ENCODE measurements around the gene ZNF473.
"Not testable (repeated sequence)": the region's sequence is repeated elsewhere in the genome, so short reads cannot be mapped to it uniquely, and the experiment has no call there.

ZNF473 gene

GRCh38 chr19:50090706-50091105, 64.9 kb downstream of the ZNF473 start:
- H3K4me3 ChIP-seq (ENCODE audit: low read depth, low read length), result not testable (repeated sequence)
- TF ChIP-seq CTCF (IDR thresholded peaks at IDR 0.05; ENCODE audit: low read depth, low read length), result peak; percentile 41
- DNase-seq (ENCODE audit: low read depth), result peak; percentile 51

GRCh38 chr19:50091786-50092185, 66.0 kb downstream of the ZNF473 start:
- DNase-seq (ENCODE audit: low read depth); H3K4me3 ChIP-seq (ENCODE audit: low read depth, low read length): not testable (repeated sequence)

GRCh38 chr19:50092597-50092996, 66.8 kb downstream of the ZNF473 start:
- DNase-seq (ENCODE audit: low read depth); H3K4me3 ChIP-seq (ENCODE audit: low read depth, low read length): not testable (repeated sequence)

- H3K4me3 ChIP-seq (ENCODE audit: low read depth, low read length); DNase-seq (ENCODE audit: low read depth): not testable (repeated sequence)
Measured at GRCh38 chr19:50097884-50098283, 72.1 kb downstream of the ZNF473 start.

- DNase-seq (ENCODE audit: low read depth); H3K4me3 ChIP-seq (ENCODE audit: low read depth, low read length): not testable (repeated sequence)
Measured at GRCh38 chr19:50098892-50099291, 73.1 kb downstream of the ZNF473 start.

GRCh38 chr19:50099696-50100095, 73.9 kb downstream of the ZNF473 start:
- H3K4me3 ChIP-seq (ENCODE audit: low read depth, low read length); DNase-seq (ENCODE audit: low read depth): not testable (repeated sequence)

- not testable (repeated sequence) for DNase-seq (ENCODE audit: low read depth); H3K4me3 ChIP-seq (ENCODE audit: low read depth, low read length)
Measured at GRCh38 chr19:50100946-50101345, 75.1 kb downstream of the ZNF473 start.

Data from NB4 (cell line).